ENCODE results near the gene ATP6V0B.

Gene ATP6V0B

GRCh38 chr1:43997295-43997999, 22.7 kb downstream of the ATP6V0B start:
- Histone ChIP-seq H3K27ac (replicated peaks) (no peak overlapping the region), H3K4me3 (replicated peaks; ENCODE audit: insufficient read depth, low read length) (no peak overlapping the region), H3K27me3 (ENCODE audit: insufficient read depth, poor library complexity, severe bottlenecking) (no peaks in the 10 kb centered on the region)
- TF ChIP-seq CTCF (IDR thresholded peaks at IDR 0.05; ENCODE audit: insufficient read depth, low read length) = no peak
- no peak for TF ChIP-seq SPI1 (IDR thresholded peaks at IDR 0.05; ENCODE audit: borderline replicate concordance, low read depth)
- TF ChIP-seq REST (IDR thresholded peaks at IDR 0.05; ENCODE audit: insufficient replicate concordance, low read depth) = no peak
- no peak for TF ChIP-seq GABPA (IDR thresholded peaks at IDR 0.05; ENCODE audit: low read depth)
- no peak for TF ChIP-seq POLR2AphosphoS5 (IDR thresholded peaks at IDR 0.05; ENCODE audit: low read depth)
- no peak for DNase-seq (ENCODE audit: low read depth in 1 of 2, low spot score in 1 of 2)

- TF ChIP-seq REST (IDR thresholded peaks at IDR 0.05; ENCODE audit: insufficient replicate concordance, low read depth) = no peak
- no peak for TF ChIP-seq POLR2AphosphoS5 (IDR thresholded peaks at IDR 0.05; ENCODE audit: low read depth)
- no peak for TF ChIP-seq CTCF (IDR thresholded peaks at IDR 0.05; ENCODE audit: insufficient read depth, low read length)
- TF ChIP-seq SPI1 (IDR thresholded peaks at IDR 0.05; ENCODE audit: borderline replicate concordance, low read depth) = no peak
- no peak for TF ChIP-seq GABPA (IDR thresholded peaks at IDR 0.05; ENCODE audit: low read depth)
These were observed 23.2 kb downstream of the ATP6V0B start for GRCh38 chr1:43998000-43998378.

GRCh38 chr1:43999455-43999854, 24.7 kb downstream of the ATP6V0B start:
- no peak for DNase-seq (ENCODE audit: low read depth in 1 of 2, low spot score in 1 of 2)
- H3K27me3 ChIP-seq (ENCODE audit: insufficient read depth, poor library complexity, severe bottlenecking) = no peaks in the 10 kb centered on the region
- H3K27ac ChIP-seq (replicated peaks) = no peak overlapping the region
- H3K4me3 ChIP-seq (replicated peaks; ENCODE audit: insufficient read depth, low read length) = no peak overlapping the region
- TF ChIP-seq CTCF (IDR thresholded peaks at IDR 0.05; ENCODE audit: insufficient read depth, low read length) (no peak), REST (IDR thresholded peaks at IDR 0.05; ENCODE audit: insufficient replicate concordance, low read depth) (no peak), SPI1 (IDR thresholded peaks at IDR 0.05; ENCODE audit: borderline replicate concordance, low read depth) (no peak), GABPA (IDR thresholded peaks at IDR 0.05; ENCODE audit: low read depth) (no peak), POLR2AphosphoS5 (IDR thresholded peaks at IDR 0.05; ENCODE audit: low read depth) (no peak)

More at GRCh38 chr1:43998000-43998378, 23.2 kb downstream of the ATP6V0B start:
- no peaks in the 10 kb centered on the region for H3K27me3 ChIP-seq (ENCODE audit: insufficient read depth, poor library complexity, severe bottlenecking)
- no peak overlapping the region for H3K27ac ChIP-seq (replicated peaks)
- no peak for DNase-seq (ENCODE audit: low read depth in 1 of 2, low spot score in 1 of 2)
- H3K4me3 ChIP-seq (replicated peaks; ENCODE audit: insufficient read depth, low read length) = no peak overlapping the region
